WTC11 (cell line): ENCODE data around the gene ACY1. TPM values are rescaled to one million over a fixed set of nuclear protein-coding genes. Genes with fewer than 3 reads are reported as not detected.
A peak's percentile ranks its signal among the peaks of the same experiment; 100 is the strongest.

Source experiments
- ATAC-seq: fragments of 200-7000 bp; cut with Tn5 transposase; 2 replicates; pipeline ENCODE4 v1.10.0; 2021; ENCODE audit warnings: mild to moderate bottlenecking, moderate library complexity
- CTCF ChIA-PET: fragments of 300-600 bp; sonication (Branson Sonifier 250); formaldehyde crosslinking; loops from one replicate; lab custom pipeline; 2021; ENCODE audit warnings: antibody characterized with exemption; lab: Charles Lee
- POLR2A ChIA-PET: fragments of 350-600 bp; sonication (Branson Sonifier 250); formaldehyde crosslinking; loops from one replicate; lab custom pipeline; 2021; ENCODE audit warnings: antibody characterized with exemption; lab: Charles Lee
- DNase-seq: peaks from one replicate; pipeline ENCODE4 v3.0.0; 2021; ENCODE audit warnings: low spot score
- H3K27ac Mint-ChIP-seq: 2 replicates; pipeline ENCODE4 v1.8.0; 2021; ENCODE audit warnings: mixed read lengths
- H3K27me3 Mint-ChIP-seq: 2 replicates; pipeline ENCODE4 v1.8.0; 2021; ENCODE audit warnings: low read depth, mild to moderate bottlenecking, moderate library complexity, mixed read lengths
- H3K36me3 Mint-ChIP-seq: 2 replicates; pipeline ENCODE4 v1.8.0; 2021; ENCODE audit warnings: mixed read lengths
- H3K4me1 Mint-ChIP-seq: 2 replicates; pipeline ENCODE4 v1.8.0; 2022; ENCODE audit warnings: mixed read lengths
- H3K4me3 Mint-ChIP-seq: 2 replicates; pipeline ENCODE4 v1.8.0; 2021; ENCODE audit warnings: mild to moderate bottlenecking, moderate library complexity, mixed read lengths
- H3K9me3 Mint-ChIP-seq: 2 replicates; pipeline ENCODE4 v1.8.0; 2021; ENCODE audit warnings: mixed read lengths
- ESRRA ChIP-seq: sonication (generic); formaldehyde crosslinking; IDR thresholded peaks from 2 replicates; pipeline ENCODE4 v1.8.1; 2022; ENCODE audit warnings: mild to moderate bottlenecking, missing genetic modification reagents, borderline replicate concordance
- ETV6 ChIP-seq: sonication (generic); formaldehyde crosslinking; IDR thresholded peaks from 2 replicates; pipeline ENCODE4 v1.8.1; 2022; ENCODE audit warnings: mild to moderate bottlenecking, missing genetic modification reagents
- HMGA2 ChIP-seq: fragments of 250-450 bp; sonication (Bioruptor Pico); IDR thresholded peaks from 2 replicates; pipeline ENCODE4 v1.4.0; 2021; ENCODE audit warnings: mild to moderate bottlenecking, moderate library complexity
- IRF2 ChIP-seq: sonication (generic); formaldehyde crosslinking; IDR thresholded peaks from 2 replicates; pipeline ENCODE4 v1.8.0; 2022; ENCODE audit warnings: low read depth, missing genetic modification reagents, borderline replicate concordance
- RORB ChIP-seq: fragments of 250-450 bp; sonication (Bioruptor Pico); IDR thresholded peaks from 2 replicates; pipeline ENCODE4 v1.9.0; 2021; ENCODE audit warnings: mild to moderate bottlenecking
- SP1 ChIP-seq: sonication (generic); formaldehyde crosslinking; conservative IDR thresholded peaks from 2 replicates; pipeline ENCODE4 v1.8.1; 2022; ENCODE audit warnings: missing genetic modification reagents
- ZNF671 ChIP-seq: fragments of 250-450 bp; sonication (Bioruptor Pico); IDR thresholded peaks from 2 replicates; pipeline ENCODE4 v1.8.0; 2021; ENCODE audit warnings: mild to moderate bottlenecking
- total RNA-seq: library from RNA; stranded (reverse); gene quantifications from 3 replicates; pipeline ENCODE4 v1.2.3, GENCODE V29; 2021
- TF ChIP-seq, protein P1 (sequence below): fragments of 200-600 bp; IDR thresholded peaks from 2 replicates; pipeline ENCODE4 v1.8.0; 2022; ENCODE audit warnings: antibody characterized with exemption
- TF ChIP-seq, protein P2 (sequence below): fragments of 250-450 bp; sonication (Bioruptor Pico); conservative IDR thresholded peaks from 2 replicates; pipeline ENCODE4 v1.9.0; 2021; ENCODE audit warnings: mild to moderate bottlenecking
- TF ChIP-seq, protein P3 (sequence below): sonication (generic); formaldehyde crosslinking; IDR thresholded peaks from 2 replicates; pipeline ENCODE4 v1.8.1; 2022; ENCODE audit warnings: low read depth, mild to moderate bottlenecking, moderate library complexity, missing genetic modification reagents, borderline replicate concordance
- TF ChIP-seq, protein P4 (sequence below): fragments of 250-450 bp; sonication (Bioruptor Pico); IDR thresholded peaks from 2 replicates; pipeline ENCODE4 v1.9.0; 2021; ENCODE audit warnings: mild to moderate bottlenecking
- TF ChIP-seq, protein P5 (sequence below): sonication (generic); formaldehyde crosslinking; IDR thresholded peaks from 2 replicates; pipeline ENCODE4 v1.8.0; 2023; ENCODE audit warnings: missing genetic modification reagents

ACY1 gene
- total RNA-seq, 1 experiment from 2014 or later = 53.8 TPM

DNA sequence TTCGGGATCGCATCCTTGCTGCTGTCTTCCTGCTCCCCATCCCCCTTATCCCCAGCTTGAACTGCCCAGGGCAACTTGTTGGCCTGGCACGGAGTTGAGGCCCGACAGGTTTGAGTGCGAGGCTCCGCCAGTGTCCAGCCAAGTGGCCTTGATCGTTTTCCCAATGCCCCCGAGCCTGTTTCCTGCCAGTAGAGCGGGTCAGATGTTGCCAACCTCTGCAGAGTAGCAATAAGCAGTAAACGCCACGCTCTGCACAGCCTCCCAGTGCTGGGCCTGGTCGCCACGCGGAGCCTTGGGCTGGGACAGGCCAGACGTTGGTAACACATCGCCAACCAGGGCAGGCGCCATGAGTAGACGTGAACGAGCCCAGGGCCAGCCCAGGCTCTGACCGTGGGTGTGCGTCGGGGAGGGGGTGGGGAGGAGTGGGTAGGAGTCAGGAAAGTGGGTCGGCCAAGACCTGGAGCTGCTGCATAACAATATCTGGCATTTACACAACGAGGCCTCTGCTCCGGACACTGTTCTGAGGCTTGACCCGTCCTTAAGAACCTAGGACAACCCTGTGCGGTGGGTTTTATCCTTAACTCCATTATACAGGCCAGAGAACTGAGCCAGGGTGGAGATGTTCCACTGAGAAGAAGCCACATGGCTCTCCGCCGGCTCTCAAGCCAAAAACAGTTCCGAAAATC is 8.9 kb upstream of the ACY1 start:
- DNase-seq (no peak), ATAC-seq (peak; percentile 9)
- H3K9me3 Mint-ChIP-seq = no peaks in the 10 kb centered on the region
- CTCF ChIA-PET = interaction anchor here (0.6 to 4.4 kb wide), 27 partner anchors 9 to 1294 kb away, joined by 3 to 60 read pairs (median 6); partner anchors contain the start of genes ACY1, DUSP7, GPR62 and PARP3
- peaks cover 43% of the 10 kb centered on the region for H3K27me3 Mint-ChIP-seq
- H3K4me1 Mint-ChIP-seq = peaks cover 27% of the 10 kb centered on the region
- H3K4me3 Mint-ChIP-seq = peak overlapping the region; percentile 79
- TF ChIP-seq, protein P1, sequence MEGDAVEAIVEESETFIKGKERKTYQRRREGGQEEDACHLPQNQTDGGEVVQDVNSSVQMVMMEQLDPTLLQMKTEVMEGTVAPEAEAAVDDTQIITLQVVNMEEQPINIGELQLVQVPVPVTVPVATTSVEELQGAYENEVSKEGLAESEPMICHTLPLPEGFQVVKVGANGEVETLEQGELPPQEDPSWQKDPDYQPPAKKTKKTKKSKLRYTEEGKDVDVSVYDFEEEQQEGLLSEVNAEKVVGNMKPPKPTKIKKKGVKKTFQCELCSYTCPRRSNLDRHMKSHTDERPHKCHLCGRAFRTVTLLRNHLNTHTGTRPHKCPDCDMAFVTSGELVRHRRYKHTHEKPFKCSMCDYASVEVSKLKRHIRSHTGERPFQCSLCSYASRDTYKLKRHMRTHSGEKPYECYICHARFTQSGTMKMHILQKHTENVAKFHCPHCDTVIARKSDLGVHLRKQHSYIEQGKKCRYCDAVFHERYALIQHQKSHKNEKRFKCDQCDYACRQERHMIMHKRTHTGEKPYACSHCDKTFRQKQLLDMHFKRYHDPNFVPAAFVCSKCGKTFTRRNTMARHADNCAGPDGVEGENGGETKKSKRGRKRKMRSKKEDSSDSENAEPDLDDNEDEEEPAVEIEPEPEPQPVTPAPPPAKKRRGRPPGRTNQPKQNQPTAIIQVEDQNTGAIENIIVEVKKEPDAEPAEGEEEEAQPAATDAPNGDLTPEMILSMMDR = peak; percentile 16
- TF ChIP-seq SP1 (CRISPR knock-in tag) = no peak; the same call in 1 of the 2 replicates
- POLR2A ChIA-PET = interaction anchor here (1.1 to 1.6 kb wide), 3 partner anchors 8 to 22 kb away, joined by 5 to 14 read pairs (median 6); partner anchors contain the start of genes ACY1 and RPL29
- H3K27ac Mint-ChIP-seq = no peak overlapping the region
- no peaks in the 10 kb centered on the region for H3K36me3 Mint-ChIP-seq

DNA sequence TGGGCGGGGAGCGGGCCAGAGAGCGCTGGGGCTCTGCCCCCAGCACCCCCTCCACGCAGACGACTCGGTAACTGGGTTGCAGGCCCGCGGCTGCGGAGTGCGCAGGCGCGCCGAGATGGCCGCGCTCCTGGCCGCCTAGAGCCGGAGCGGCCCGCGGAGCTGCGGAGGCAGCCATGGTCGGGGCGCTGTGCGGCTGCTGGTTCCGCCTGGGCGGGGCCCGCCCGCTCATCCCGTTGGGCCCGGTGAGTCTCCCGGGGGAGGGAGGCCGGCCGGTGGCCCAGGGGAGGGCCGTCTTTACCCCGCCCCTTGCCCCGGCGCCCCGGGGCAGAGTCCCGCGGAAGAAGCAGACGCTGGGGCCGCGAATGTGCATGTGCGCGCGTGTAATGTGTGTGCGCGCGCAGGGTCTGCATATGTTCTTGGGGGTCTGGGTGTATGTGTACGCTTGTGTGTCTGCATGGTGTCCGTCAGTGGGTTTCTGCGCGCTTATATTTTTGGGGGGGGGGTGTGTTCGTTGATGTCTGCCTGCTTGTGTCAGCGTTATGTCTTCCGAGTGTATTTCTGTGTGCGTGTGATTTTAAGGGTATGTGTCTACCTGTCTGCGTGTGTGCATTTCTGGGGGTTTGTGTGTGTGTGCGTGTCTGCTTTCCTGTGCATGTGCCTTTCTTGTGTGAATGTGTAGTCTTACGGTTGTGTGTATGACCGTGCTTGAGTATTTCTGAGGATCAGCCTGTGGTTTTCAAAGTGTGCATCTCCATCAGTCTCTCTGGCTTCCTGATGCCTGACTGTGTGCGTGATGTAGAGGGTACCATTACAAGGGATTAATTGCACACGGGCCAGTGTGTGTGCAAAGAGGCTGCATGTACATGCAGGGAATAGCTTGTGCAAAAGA is 8.1 kb upstream of the ACY1 start, which contains the start of gene ABHD14A:
Gene ABHD14A (plus strand): TSS at position 102 of the 889 bp plus-strand sequence. CDS start 72 bp downstream, at position 174.
- Mint-ChIP-seq H3K36me3 (no peaks in the 10 kb centered on the region), H3K27ac (no peak within 1 kb of the TSS), H3K4me1 (peaks cover 22% of the 10 kb centered on the region), H3K4me3 (peak within 1 kb of the TSS; percentile 79), H3K27me3 (peaks cover 43% of the 10 kb centered on the region), H3K9me3 (no peaks in the 10 kb centered on the region)
- peak; percentile 69 for DNase-seq
- ChIA-PET POLR2A (interaction anchor here (0.6 kb wide), 1 partner anchor 1717 kb away, joined by 3 read pairs; no protein-coding TSS in a partner anchor), CTCF (interaction anchor here (0.6 to 4.4 kb wide), 12 partner anchors 8 to 283 kb away, joined by 3 to 60 read pairs (median 11); partner anchors contain the start of genes ACY1, PARP3, RPL29 and RRP9)
- ATAC-seq = peak; percentile 70
- TF ChIP-seq RORB (CRISPR knock-in tag) = no peak
- 0 out of 2 replicates have a peak, but pooled peaks have one; percentile 7 for TF ChIP-seq ESRRA (CRISPR knock-in tag)

DNA sequence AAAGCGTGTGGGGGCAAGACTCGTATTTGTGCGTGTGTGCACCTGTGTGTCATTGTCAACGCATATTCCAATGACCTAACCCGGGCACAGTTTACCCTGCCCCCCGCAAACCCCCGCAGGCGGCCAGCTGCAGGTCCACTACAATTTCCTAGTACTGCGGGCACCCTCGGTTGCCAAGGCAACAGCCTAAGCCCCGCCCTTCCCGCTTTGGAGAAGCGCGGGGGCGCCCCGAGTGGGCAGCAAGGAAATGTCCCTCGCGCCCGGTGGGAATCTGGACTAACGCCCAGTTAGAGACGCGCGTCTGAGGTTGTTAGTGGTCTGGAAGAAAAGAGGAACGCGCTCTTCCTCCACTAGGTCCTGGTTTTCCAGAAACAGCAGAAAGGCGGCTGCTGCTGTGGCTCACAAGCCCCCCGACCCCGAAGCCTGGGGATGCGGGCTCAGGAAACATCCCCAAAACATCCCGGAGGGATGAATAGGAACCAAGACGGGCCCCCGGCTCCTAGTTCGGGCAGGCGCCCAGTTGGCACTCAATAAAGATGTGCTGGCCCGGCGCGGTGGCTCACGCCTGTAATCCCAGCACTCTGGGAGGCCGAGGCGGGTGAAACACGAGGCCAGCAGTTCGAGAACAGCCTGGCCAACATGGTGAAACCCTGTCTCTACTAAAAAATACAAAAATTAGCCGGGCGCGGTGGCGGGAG is 7.3 kb upstream of the ACY1 start:
- no peak overlapping the region for H3K27ac Mint-ChIP-seq
- H3K4me1 Mint-ChIP-seq = peaks cover 16% of the 10 kb centered on the region
- no peaks in the 10 kb centered on the region for H3K9me3 Mint-ChIP-seq
- H3K4me3 Mint-ChIP-seq = peak overlapping the region; percentile 69
- H3K36me3 Mint-ChIP-seq = no peaks in the 10 kb centered on the region
- TF ChIP-seq SP1 (CRISPR knock-in tag) = 0 out of 2 replicates have a peak, but pooled peaks have one; percentile 21
- TF ChIP-seq, protein P2, sequence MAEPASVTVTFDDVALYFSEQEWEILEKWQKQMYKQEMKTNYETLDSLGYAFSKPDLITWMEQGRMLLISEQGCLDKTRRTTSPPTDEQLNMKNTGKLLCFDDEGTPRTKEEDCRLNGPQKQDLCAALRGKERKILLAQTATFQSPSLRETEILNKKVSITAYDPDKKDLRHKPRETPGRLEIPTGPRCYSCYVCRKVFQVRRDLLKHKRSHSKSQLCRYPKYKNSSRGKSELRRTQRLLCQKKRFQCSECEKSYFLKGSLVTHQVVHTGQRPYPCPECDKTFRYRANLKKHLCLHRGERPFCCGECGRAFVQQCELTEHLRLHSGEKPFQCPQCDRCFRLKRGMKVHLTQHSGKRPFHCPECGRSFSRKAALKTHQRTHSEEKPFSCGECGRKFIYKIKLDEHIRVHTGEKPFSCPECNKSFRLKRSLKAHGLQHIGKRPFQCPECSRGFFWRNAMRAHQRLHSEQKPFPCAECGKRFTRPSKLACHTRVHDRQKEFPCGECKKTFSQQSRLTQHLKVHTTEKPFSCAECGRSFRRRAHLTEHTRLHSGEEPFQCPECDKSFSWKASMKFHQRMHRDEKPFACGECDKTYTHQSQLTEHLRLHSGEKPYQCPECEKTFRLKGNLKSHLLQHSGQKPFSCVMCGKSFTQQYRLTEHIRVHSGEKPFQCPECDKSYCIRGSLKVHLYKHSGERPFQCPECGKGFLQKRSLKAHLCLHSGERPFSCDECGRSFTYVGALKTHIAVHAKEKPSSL (CRISPR knock-in tag) = no peak
- H3K27me3 Mint-ChIP-seq = peaks cover 43% of the 10 kb centered on the region
- ATAC-seq = no peak
- CTCF ChIA-PET = interaction anchor here (1.0 to 4.4 kb wide), 4 partner anchors 12 to 33 kb away, joined by 3 to 60 read pairs (median 33); partner anchors contain the start of genes PARP3 and RRP9
- POLR2A ChIA-PET = no interaction called here
- DNase-seq = peak; percentile 75

DNA sequence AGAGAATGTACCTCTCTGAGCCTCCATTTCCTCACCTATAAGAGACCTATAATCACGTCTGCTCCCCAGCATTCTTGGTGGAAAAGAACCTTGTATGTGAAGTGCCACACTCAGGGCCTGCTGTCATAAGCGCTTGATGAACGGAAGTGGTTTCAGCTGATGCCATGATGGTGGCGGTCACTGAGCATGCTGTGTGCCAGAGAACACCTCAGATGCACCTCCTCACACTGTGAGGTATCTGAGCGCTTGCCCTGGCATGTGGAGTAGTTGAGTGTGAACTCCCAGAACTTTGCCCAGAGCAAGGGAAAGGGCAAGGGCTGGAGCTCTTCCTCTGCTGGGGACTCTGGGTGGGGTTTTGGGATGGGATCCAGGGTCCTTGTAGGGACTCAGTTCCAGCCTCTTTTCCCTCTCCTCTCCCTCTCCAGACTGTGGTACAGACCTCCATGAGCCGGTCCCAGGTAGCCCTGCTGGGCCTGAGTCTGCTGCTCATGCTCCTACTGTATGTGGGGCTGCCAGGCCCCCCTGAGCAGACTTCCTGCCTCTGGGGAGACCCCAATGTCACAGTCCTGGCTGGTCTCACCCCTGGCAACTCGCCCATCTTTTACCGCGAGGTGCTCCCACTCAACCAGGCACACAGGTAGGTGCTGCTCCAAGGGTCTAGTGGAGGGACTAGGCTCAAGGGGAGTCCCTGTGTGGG is 5.7 kb upstream of the ACY1 start:
- ChIA-PET POLR2A (no interaction called here), CTCF (no interaction called here)
- Mint-ChIP-seq H3K27me3 (peaks cover 43% of the 10 kb centered on the region), H3K27ac (no peak overlapping the region), H3K4me1 (peaks cover 23% of the 10 kb centered on the region), H3K4me3 (no peak overlapping the region), H3K9me3 (no peaks in the 10 kb centered on the region), H3K36me3 (peaks cover 2% of the 10 kb centered on the region; the same call in 1 of the 2 replicates)
- no peak for DNase-seq
- no peak for ATAC-seq
- TF ChIP-seq ETV6 (CRISPR knock-in tag) = no peak
- no peak for TF ChIP-seq IRF2
- TF ChIP-seq, protein P3, sequence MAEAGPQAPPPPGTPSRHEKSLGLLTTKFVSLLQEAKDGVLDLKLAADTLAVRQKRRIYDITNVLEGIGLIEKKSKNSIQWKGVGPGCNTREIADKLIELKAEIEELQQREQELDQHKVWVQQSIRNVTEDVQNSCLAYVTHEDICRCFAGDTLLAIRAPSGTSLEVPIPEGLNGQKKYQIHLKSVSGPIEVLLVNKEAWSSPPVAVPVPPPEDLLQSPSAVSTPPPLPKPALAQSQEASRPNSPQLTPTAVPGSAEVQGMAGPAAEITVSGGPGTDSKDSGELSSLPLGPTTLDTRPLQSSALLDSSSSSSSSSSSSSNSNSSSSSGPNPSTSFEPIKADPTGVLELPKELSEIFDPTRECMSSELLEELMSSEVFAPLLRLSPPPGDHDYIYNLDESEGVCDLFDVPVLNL (CRISPR knock-in tag) = no peak
- TF ChIP-seq, protein P4, sequence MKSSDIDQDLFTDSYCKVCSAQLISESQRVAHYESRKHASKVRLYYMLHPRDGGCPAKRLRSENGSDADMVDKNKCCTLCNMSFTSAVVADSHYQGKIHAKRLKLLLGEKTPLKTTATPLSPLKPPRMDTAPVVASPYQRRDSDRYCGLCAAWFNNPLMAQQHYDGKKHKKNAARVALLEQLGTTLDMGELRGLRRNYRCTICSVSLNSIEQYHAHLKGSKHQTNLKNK = no peak
- no peak for TF ChIP-seq HMGA2 (CRISPR knock-in tag)
- TF ChIP-seq ZNF671 (CRISPR knock-in tag) = no peak
- TF ChIP-seq, protein P5, sequence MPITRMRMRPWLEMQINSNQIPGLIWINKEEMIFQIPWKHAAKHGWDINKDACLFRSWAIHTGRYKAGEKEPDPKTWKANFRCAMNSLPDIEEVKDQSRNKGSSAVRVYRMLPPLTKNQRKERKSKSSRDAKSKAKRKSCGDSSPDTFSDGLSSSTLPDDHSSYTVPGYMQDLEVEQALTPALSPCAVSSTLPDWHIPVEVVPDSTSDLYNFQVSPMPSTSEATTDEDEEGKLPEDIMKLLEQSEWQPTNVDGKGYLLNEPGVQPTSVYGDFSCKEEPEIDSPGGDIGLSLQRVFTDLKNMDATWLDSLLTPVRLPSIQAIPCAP (CRISPR knock-in tag) = no peak
